ENCODE data around the gene PIP5K1B.

DNA sequence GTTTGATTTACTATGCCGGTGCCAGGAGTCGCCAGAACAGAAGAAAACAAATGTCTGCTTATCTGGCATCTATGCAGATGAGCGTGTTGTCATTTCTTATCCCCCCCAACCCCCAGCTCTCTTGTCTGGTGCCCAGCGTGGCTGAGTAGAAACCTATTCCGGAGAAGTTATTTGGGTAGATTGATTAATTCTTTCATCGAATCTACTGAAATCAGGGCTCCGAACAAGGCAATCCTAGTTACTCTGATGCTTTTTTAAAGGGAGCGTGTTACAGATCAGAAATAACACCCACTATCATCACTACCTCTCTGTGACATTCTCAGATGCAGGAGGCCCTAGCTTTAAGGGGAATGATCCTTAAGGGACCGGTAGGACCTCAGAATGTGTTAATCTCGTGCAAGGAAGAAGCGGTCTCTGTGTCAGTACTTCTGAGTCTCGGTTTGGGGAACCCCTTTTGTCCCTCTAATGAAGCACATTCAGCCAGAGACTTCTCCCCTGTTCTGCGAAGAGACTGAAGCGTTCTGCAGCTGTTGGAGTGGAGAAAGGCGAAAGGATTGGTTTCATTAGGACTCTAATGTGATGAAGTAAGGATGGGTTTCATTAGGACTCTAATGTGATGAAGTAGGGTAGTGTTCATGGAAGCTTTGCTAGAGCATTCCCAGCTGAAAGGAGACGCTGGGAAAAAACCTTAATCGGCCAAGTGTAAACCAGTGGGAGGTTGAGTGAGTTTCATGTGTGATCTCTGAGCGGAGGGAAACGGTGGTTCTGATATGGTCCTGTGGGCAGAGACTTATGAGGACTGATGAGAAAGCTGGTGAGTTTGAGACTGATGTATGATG lies 1.5 kb downstream of the PIP5K1B start:
- TF ChIP-seq, protein P1, sequence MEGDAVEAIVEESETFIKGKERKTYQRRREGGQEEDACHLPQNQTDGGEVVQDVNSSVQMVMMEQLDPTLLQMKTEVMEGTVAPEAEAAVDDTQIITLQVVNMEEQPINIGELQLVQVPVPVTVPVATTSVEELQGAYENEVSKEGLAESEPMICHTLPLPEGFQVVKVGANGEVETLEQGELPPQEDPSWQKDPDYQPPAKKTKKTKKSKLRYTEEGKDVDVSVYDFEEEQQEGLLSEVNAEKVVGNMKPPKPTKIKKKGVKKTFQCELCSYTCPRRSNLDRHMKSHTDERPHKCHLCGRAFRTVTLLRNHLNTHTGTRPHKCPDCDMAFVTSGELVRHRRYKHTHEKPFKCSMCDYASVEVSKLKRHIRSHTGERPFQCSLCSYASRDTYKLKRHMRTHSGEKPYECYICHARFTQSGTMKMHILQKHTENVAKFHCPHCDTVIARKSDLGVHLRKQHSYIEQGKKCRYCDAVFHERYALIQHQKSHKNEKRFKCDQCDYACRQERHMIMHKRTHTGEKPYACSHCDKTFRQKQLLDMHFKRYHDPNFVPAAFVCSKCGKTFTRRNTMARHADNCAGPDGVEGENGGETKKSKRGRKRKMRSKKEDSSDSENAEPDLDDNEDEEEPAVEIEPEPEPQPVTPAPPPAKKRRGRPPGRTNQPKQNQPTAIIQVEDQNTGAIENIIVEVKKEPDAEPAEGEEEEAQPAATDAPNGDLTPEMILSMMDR (optimal IDR thresholded peaks at IDR 0.05 in 1 of 3, IDR thresholded peaks at IDR 0.05 in 1 of 3, conservative IDR thresholded peaks at IDR 0.05 in 1 of 3; ENCODE audit: extremely low read depth in 1 of 3, insufficient read depth in 2 of 3, low read length in 3 of 3), result no peak
- TF ChIP-seq EZH2 (IDR thresholded peaks at IDR 0.05; ENCODE audit: low read length), result no peak
